GM23338 (cell line): ENCODE results near the gene OLFML3. TPM values are rescaled to one million over a fixed set of nuclear protein-coding genes. Genes with fewer than 3 reads are reported as not detected.

ENCODE experiments used
- ATAC-seq: fragments of 200-7000 bp; cut with Tn5 transposase; 3 replicates; pipeline ENCODE4 v1.9.1; 2020
- DNase-seq: peaks from one replicate; pipeline ENCODE4 v3.0.0-alpha.2; 2015; ENCODE audit warnings: low spot score
- H2AFZ ChIP-seq: fragments of 200-600 bp; sonication (generic); 2 replicates; pipeline ENCODE4 v1.8.0; 2016; ENCODE audit warnings: antibody characterized with exemption, mild to moderate bottlenecking, moderate library complexity
- H3F3A ChIP-seq: fragments of 200-600 bp; sonication (generic); replicated peaks from 2 replicates; pipeline ENCODE4 v1.8.0; 2017; ENCODE audit warnings: antibody characterized with exemption, mixed run types, low read depth
- H3K27ac ChIP-seq: fragments of 200-600 bp; sonication (generic); 2 replicates; pipeline ENCODE4 v1.6.1; 2016; ENCODE audit warnings: low read depth
- H3K27me3 ChIP-seq: fragments of 200-600 bp; sonication (generic); 2 replicates; pipeline ENCODE4 v1.8.0; 2016; ENCODE audit warnings: mild to moderate bottlenecking, mixed run types, moderate library complexity; ENCODE audit not compliant: insufficient read depth
- H3K36me3 ChIP-seq: fragments of 200-600 bp; sonication (generic); 2 replicates; pipeline ENCODE4 v1.8.0; 2016; ENCODE audit warnings: mild to moderate bottlenecking; ENCODE audit not compliant: insufficient read depth
- H3K4me1 ChIP-seq: fragments of 200-600 bp; sonication (generic); 2 replicates; pipeline ENCODE4 v1.8.0; 2016; ENCODE audit warnings: mild to moderate bottlenecking, moderate library complexity; ENCODE audit not compliant: insufficient read depth
- H3K4me2 ChIP-seq: fragments of 200-600 bp; sonication (generic); 2 replicates; pipeline ENCODE4 v1.7.1; 2017; ENCODE audit warnings: mixed run types
- H3K4me3 ChIP-seq: fragments of 200-600 bp; sonication (generic); 2 replicates; pipeline ENCODE4 v1.6.1; 2016; ENCODE audit warnings: mixed run types
- H3K79me2 ChIP-seq: fragments of 200-600 bp; sonication (generic); replicated peaks from 2 replicates; pipeline ENCODE4 v1.8.0; 2017; ENCODE audit warnings: mild to moderate bottlenecking; ENCODE audit not compliant: insufficient read depth
- H3K9me2 ChIP-seq: fragments of 200-600 bp; sonication (generic); 2 replicates; pipeline ENCODE4 v1.8.0; 2017; ENCODE audit not compliant: insufficient read depth
- H4K20me1 ChIP-seq: fragments of 200-600 bp; sonication (generic); replicated peaks from 2 replicates; pipeline ENCODE4 v1.8.0; 2017; ENCODE audit warnings: mild to moderate bottlenecking; ENCODE audit not compliant: insufficient read depth
- H3K27ac Mint-ChIP-seq: 2 replicates; pipeline ENCODE4 v1.8.0; 2020; ENCODE audit warnings: inconsistent platforms, mild to moderate bottlenecking, moderate library complexity, mixed read lengths
- H3K27me3 Mint-ChIP-seq: 3 replicates; pipeline ENCODE4 v1.8.0; 2022; ENCODE audit warnings: low read depth, mild to moderate bottlenecking, moderate library complexity, mixed read lengths, inconsistent platforms; ENCODE audit not compliant: insufficient read depth, poor library complexity
- H3K36me3 Mint-ChIP-seq: 3 replicates; pipeline ENCODE4 v1.8.0; 2021; ENCODE audit warnings: low read depth, mild to moderate bottlenecking, inconsistent platforms, moderate library complexity, mixed read lengths
- H3K4me1 Mint-ChIP-seq: 3 replicates; pipeline ENCODE4 v1.8.0; 2020; ENCODE audit warnings: mild to moderate bottlenecking, inconsistent platforms, mixed read lengths
- H3K4me3 Mint-ChIP-seq: 3 replicates; pipeline ENCODE4 v1.8.0; 2021; ENCODE audit warnings: moderate library complexity, mild to moderate bottlenecking, inconsistent platforms, mixed read lengths
- H3K9me3 Mint-ChIP-seq: 3 replicates; pipeline ENCODE4 v1.8.0; 2020; ENCODE audit warnings: moderate library complexity, mild to moderate bottlenecking, inconsistent platforms, mixed read lengths
- CREB1 ChIP-seq: fragments of 250-450 bp; sonication (Bioruptor Pico); IDR thresholded peaks from 2 replicates; pipeline ENCODE4 v1.5.0; 2020; ENCODE audit warnings: low read depth, mild to moderate bottlenecking, moderate library complexity
- CTCF ChIP-seq, 2 experiments: fragments of 200-600 bp in 1 of 2; sonication (generic) in 1 of 2; conservative IDR thresholded peaks; 2 replicates each; pipeline versions ENCODE4 v1.5.1 to v1.6.1; 2016 to 2017; ENCODE audit warnings: antibody characterized with exemption in 2 of 2, low read depth in 2 of 2, mild to moderate bottlenecking in 2 of 2, moderate library complexity in 1 of 2
- ETS1 ChIP-seq: IDR thresholded peaks from 2 replicates; pipeline ENCODE4 v1.6.1; 2016; ENCODE audit warnings: antibody characterized with exemption
- EZH2 ChIP-seq: fragments of 200-600 bp; sonication (generic); IDR thresholded peaks from one replicate; pipeline ENCODE4 v1.8.0; 2017; ENCODE audit warnings: antibody characterized with exemption, mild to moderate bottlenecking, low read depth; ENCODE audit not compliant: unreplicated experiment
- EZH2phosphoT487 ChIP-seq: fragments of 200-600 bp; sonication (generic); IDR thresholded peaks from one replicate; pipeline ENCODE4 v1.8.1; 2018; ENCODE audit warnings: antibody characterized with exemption; ENCODE audit not compliant: unreplicated experiment
- NANOG ChIP-seq: IDR thresholded peaks from 2 replicates; pipeline ENCODE4 v1.6.1; 2016; ENCODE audit warnings: antibody characterized with exemption, borderline replicate concordance
- POLR2AphosphoS5 ChIP-seq: IDR thresholded peaks from 2 replicates; pipeline ENCODE4 v1.6.1; 2016; ENCODE audit warnings: antibody characterized with exemption, low read depth
- STAT1 ChIP-seq: IDR thresholded peaks from one replicate; pipeline ENCODE4 v1.6.1; 2016; ENCODE audit warnings: antibody characterized with exemption; ENCODE audit not compliant: unreplicated experiment
- ZNF114 ChIP-seq: fragments of 250-450 bp; sonication (Bioruptor Pico); IDR thresholded peaks from 2 replicates; pipeline ENCODE4 v1.5.0; 2020; ENCODE audit warnings: mild to moderate bottlenecking, moderate library complexity
- polyA plus RNA-seq: library from polyadenylated mRNA; unstranded; fragments of >200 nt; fragmentation: Nextera tagmentation; extraction: Ambion mirVana; gene quantifications from 2 replicates; pipeline ENCODE4 v1.2.1, GENCODE V29; 2016
- total RNA-seq: library from RNA; depleted of rRNA; stranded (reverse); fragments of >200 nt; shearing (Covaris generic); gene quantifications from 2 replicates; pipeline ENCODE4 v1.2.3, GENCODE V29; 2014
- TF ChIP-seq, protein P1 (sequence below): IDR thresholded peaks from one replicate; pipeline ENCODE4 v1.6.1; 2018; ENCODE audit warnings: antibody characterized with exemption; ENCODE audit not compliant: unreplicated experiment

OLFML3 gene
- total and polyA plus RNA-seq, 2 experiments from 2014 or later: 42.8 to 69.9 TPM

DNA sequence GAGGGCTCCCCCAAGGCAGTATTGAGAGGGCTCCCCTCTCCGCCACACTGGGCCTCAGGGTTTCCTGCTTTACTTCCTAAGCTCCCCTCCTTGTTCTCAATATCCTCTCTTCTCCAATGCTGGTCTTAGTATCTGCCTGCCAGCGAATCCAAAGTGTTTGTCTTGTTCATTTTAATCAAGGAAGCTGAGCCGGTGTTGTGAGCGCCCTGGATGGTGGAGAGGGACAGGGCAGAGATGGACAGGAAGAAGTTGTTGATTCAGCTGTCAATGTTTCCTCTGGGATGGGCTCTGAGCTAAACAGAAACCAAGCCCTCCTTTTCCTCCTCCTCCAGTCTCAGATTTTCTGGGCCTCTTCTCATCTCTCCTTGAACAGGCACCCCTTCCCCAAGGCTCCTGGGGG, 5.4 kb downstream of the OLFML3 start (continued):
- TF ChIP-seq, protein P1, sequence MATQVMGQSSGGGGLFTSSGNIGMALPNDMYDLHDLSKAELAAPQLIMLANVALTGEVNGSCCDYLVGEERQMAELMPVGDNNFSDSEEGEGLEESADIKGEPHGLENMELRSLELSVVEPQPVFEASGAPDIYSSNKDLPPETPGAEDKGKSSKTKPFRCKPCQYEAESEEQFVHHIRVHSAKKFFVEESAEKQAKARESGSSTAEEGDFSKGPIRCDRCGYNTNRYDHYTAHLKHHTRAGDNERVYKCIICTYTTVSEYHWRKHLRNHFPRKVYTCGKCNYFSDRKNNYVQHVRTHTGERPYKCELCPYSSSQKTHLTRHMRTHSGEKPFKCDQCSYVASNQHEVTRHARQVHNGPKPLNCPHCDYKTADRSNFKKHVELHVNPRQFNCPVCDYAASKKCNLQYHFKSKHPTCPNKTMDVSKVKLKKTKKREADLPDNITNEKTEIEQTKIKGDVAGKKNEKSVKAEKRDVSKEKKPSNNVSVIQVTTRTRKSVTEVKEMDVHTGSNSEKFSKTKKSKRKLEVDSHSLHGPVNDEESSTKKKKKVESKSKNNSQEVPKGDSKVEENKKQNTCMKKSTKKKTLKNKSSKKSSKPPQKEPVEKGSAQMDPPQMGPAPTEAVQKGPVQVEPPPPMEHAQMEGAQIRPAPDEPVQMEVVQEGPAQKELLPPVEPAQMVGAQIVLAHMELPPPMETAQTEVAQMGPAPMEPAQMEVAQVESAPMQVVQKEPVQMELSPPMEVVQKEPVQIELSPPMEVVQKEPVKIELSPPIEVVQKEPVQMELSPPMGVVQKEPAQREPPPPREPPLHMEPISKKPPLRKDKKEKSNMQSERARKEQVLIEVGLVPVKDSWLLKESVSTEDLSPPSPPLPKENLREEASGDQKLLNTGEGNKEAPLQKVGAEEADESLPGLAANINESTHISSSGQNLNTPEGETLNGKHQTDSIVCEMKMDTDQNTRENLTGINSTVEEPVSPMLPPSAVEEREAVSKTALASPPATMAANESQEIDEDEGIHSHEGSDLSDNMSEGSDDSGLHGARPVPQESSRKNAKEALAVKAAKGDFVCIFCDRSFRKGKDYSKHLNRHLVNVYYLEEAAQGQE: no peak
- no peak for TF ChIP-seq CREB1
- no peak for TF ChIP-seq EZH2
- TF ChIP-seq POLR2AphosphoS5: no peak
- no peak for TF ChIP-seq STAT1
- no peak for TF ChIP-seq EZH2phosphoT487
- TF ChIP-seq CTCF (conservative IDR thresholded peaks at IDR 0.05; ENCODE audit: low read depth in 2 of 2): no peak
- no peak for TF ChIP-seq NANOG

- H3K36me3 ChIP-seq: peaks cover 3% of the 10 kb centered on the region; the same call in 1 of the 2 replicates
- ATAC-seq: no peak
- peaks cover 15% of the 10 kb centered on the region; the same call in 1 of the 2 replicates for H3K4me1 ChIP-seq
- peaks cover 12% of the 10 kb centered on the region for H3K27me3 Mint-ChIP-seq
- H3K27ac ChIP-seq: no peak overlapping the region
- 0 out of 2 replicates have a peak, but pooled peaks cover 13% of the 10 kb centered on the region for H3K9me2 ChIP-seq
- peaks cover 24% of the 10 kb centered on the region for H3K4me1 Mint-ChIP-seq
- H3K27me3 ChIP-seq: no peaks in the 10 kb centered on the region
- no peak overlapping the region for H3K4me3 Mint-ChIP-seq
- peaks cover 47% of the 10 kb centered on the region for H3K36me3 Mint-ChIP-seq
- H3K27ac Mint-ChIP-seq: no peak overlapping the region
- no peaks in the 10 kb centered on the region for H3K79me2 ChIP-seq
- H3K9me3 Mint-ChIP-seq: peaks cover 44% of the 10 kb centered on the region
- H3K4me2 ChIP-seq: no peak overlapping the region
- H3K4me3 ChIP-seq: no peak overlapping the region
- 0 out of 2 replicates have a peak, but pooled peaks cover 5% of the 10 kb centered on the region for H3F3A ChIP-seq
- H4K20me1 ChIP-seq: no peaks in the 10 kb centered on the region
- TF ChIP-seq ZNF114 (CRISPR knock-in tag) (no peak), EZH2 (no peak), ETS1 (no peak)
- H2AFZ ChIP-seq: no peak overlapping the region
- DNase-seq: no peak
Measured at GRCh38 chr1:113986802-113987201, 7.5 kb downstream of the OLFML3 start.
